Activated T-cell treated with anti-CD3 and anti-CD28 coated beads for 1 hour (primary cell): ENCODE data around the gene IMPDH1.
A peak's percentile ranks its signal among the peaks of the same experiment; 100 is the strongest.
"Not testable (repeated sequence)": the region's sequence is repeated elsewhere in the genome, so short reads cannot be mapped to it uniquely, and the experiment has no call there.

Experiments used
- DNase-seq: peaks from one replicate; pipeline ENCODE4 v3.0.0-alpha.2; 2020; ENCODE audit warnings: low read depth

The IMPDH1 gene

GRCh38 chr7:128409596-128410450, at the start of gene IMPDH1:
Gene IMPDH1 (minus strand): TSS chr7:128409982. CDS start chr7:128409901, 81 bp downstream.
- peak; percentile 83 for DNase-seq

GRCh38 chr7:128459394-128459878, 49.7 kb upstream of the IMPDH1 start:
- DNase-seq = peak; percentile 50

GRCh38 chr7:128458956-128459355, 49.2 kb upstream of the IMPDH1 start:
- DNase-seq = no peak

- not testable (repeated sequence) for DNase-seq
These were observed 47.6 kb upstream of the IMPDH1 start for GRCh38 chr7:128457385-128457784.

- no peak for DNase-seq
These were observed 46.5 kb upstream of the IMPDH1 start for GRCh38 chr7:128456255-128456725.

- peak; percentile 89 for DNase-seq
These were observed 45.9 kb upstream of the IMPDH1 start, which contains the start of gene HILPDA for GRCh38 chr7:128455543-128456254. Gene HILPDA (plus strand): TSS chr7:128455878. CDS start chr7:128457269, 1,391 bp downstream.

GRCh38 chr7:128454808-128455542, 45.2 kb upstream of the IMPDH1 start:
- DNase-seq = no peak

- no peak for DNase-seq
These were observed 44.3 kb upstream of the IMPDH1 start for GRCh38 chr7:128453836-128454804.

- no peak for DNase-seq
These were observed 42.8 kb upstream of the IMPDH1 start for GRCh38 chr7:128452552-128452951.

- no peak for DNase-seq
These were observed 41.1 kb upstream of the IMPDH1 start for GRCh38 chr7:128450913-128451312.

GRCh38 chr7:128450409-128450808, 40.6 kb upstream of the IMPDH1 start:
- DNase-seq = no peak

GRCh38 chr7:128448751-128449302, 39.0 kb upstream of the IMPDH1 start:
- no peak for DNase-seq

- no peak for DNase-seq
These were observed 38.3 kb upstream of the IMPDH1 start for GRCh38 chr7:128447941-128448564.

- no peak for DNase-seq
These were observed 36.5 kb upstream of the IMPDH1 start for GRCh38 chr7:128446306-128446705.

- DNase-seq = no peak
These were observed 34.2 kb upstream of the IMPDH1 start for GRCh38 chr7:128443831-128444600.

- DNase-seq = no peak
These were observed 32.6 kb upstream of the IMPDH1 start for GRCh38 chr7:128442356-128442755.

GRCh38 chr7:128437426-128438332, 27.9 kb upstream of the IMPDH1 start:
- no peak for DNase-seq

- no peak for DNase-seq
These were observed 25.5 kb upstream of the IMPDH1 start for GRCh38 chr7:128435327-128435686.
